SK-N-MC (cell line): ENCODE data around the gene KIAA1755.
"Not testable (repeated sequence)": the region's sequence is repeated elsewhere in the genome, so short reads cannot be mapped to it uniquely, and the experiment has no call there.

ENCODE experiments used
- DNase-seq: peaks from one replicate; pipeline ENCODE4 v3.0.0-alpha.2; 2011; ENCODE audit warnings: low read depth, low spot score
- H3K27ac ChIP-seq: fragments of 200-600 bp; sonication (generic); 2 replicates; pipeline ENCODE4 v1.5.1; 2016; ENCODE audit warnings: mixed run types
- H3K36me3 ChIP-seq: fragments of 200-600 bp; sonication (generic); 2 replicates; pipeline ENCODE4 v1.6.1; 2017; ENCODE audit warnings: antibody characterized with exemption, low read length, mixed read lengths; ENCODE audit not compliant: insufficient read depth
- H3K4me3 ChIP-seq: fragments of 200-600 bp; sonication (generic); 2 replicates; pipeline ENCODE4 v1.5.1; 2016
- H3K9ac ChIP-seq: fragments of 200-600 bp; sonication (generic); 2 replicates; pipeline ENCODE4 v1.8.0; 2017; ENCODE audit warnings: mixed run types, mixed read lengths; ENCODE audit not compliant: insufficient read length
- H3K9me3 ChIP-seq: fragments of 200-600 bp; sonication (generic); 2 replicates; pipeline ENCODE4 v1.6.1; 2017; ENCODE audit warnings: low read depth, mild to moderate bottlenecking, antibody characterized with exemption, low read length, moderate library complexity, mixed read lengths
- EZH2 ChIP-seq: fragments of 200-600 bp; sonication (generic); IDR thresholded peaks from one replicate; pipeline ENCODE4 v1.6.1; 2017; ENCODE audit warnings: antibody characterized with exemption
- FOXP2 ChIP-seq: optimal IDR thresholded peaks from 2 replicates; pipeline ENCODE3; 2011; ENCODE audit warnings: mild to moderate bottlenecking, moderate library complexity; ENCODE audit not compliant: insufficient read depth; ENCODE audit errors: extremely low read length, control extremely low read depth
- POLR2AphosphoS5 ChIP-seq: IDR thresholded peaks from 2 replicates; pipeline ENCODE4 v1.6.1; 2012; ENCODE audit warnings: mild to moderate bottlenecking, low read depth, low read length, borderline replicate concordance

The KIAA1755 gene

GRCh38 chr20:38293491-38294065, 33.0 kb upstream of the KIAA1755 start:
- H3K36me3 ChIP-seq, result no peaks in the 10 kb centered on the region
- no peak for DNase-seq

GRCh38 chr20:38291966-38292365, 31.4 kb upstream of the KIAA1755 start:
- Histone ChIP-seq H3K4me3 (no peak overlapping the region), H3K9me3 (no peaks in the 10 kb centered on the region), H3K9ac (no peak overlapping the region), H3K36me3 (no peaks in the 10 kb centered on the region), H3K27ac (no peak overlapping the region)
- no peak for DNase-seq
- no peak for TF ChIP-seq EZH2
- TF ChIP-seq FOXP2, result no peak
- TF ChIP-seq POLR2AphosphoS5, result no peak

More at GRCh38 chr20:38293491-38294065, 33.0 kb upstream of the KIAA1755 start:
- no peak overlapping the region for H3K4me3 ChIP-seq
- no peak overlapping the region for H3K27ac ChIP-seq
- no peaks in the 10 kb centered on the region for H3K9me3 ChIP-seq
- TF ChIP-seq EZH2 (no peak), FOXP2 (no peak), POLR2AphosphoS5 (no peak)
- H3K9ac ChIP-seq, result no peak overlapping the region

DNA sequence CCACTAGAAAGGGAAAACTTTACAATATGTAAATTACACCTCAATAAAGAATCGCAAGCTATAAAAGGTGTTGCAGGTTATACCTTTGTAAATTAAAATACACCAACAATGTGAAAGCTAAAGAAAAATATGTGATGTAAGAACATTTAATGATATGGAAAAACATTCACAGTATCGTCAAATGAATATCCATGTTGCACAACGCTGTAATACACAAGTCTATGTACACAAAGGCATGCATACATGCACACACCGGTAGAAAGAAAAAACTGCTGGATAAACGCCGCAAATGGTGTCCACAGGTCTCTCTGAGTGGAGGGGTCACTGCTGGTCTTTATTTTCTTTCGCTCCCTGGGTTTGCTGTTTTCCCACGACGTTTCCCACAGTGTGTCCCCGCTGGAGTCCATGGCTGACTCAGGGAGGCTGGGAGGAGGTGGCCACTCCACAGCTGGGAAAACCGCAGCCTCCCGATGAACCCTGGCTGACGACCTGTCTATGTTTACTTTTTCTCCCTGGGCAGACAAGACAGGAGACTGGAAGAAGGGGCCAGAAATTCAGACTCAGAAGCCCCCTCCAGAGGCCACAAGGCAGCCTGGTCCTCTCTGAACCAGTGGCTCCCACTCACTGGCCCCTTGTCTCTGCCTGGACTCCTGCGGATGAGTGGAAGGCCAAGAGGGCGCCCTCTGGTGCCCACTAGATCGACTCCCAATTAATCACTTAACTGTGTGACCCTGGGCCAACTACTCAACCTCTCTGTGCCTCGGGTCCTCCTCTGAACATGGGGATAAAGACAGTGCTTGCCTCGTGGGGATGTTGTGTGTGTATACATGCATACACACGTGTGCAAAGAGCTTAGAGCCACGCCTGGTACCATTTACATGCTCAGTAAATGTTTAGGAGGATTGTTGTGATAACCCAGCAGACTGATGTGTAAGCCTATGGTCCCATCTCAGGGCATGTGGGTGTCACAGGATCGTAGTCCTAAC, 30.6 kb upstream of the KIAA1755 start:
- Histone ChIP-seq H3K27ac (no peak overlapping the region), H3K9me3 (no peaks in the 10 kb centered on the region), H3K36me3 (no peaks in the 10 kb centered on the region), H3K9ac (no peak overlapping the region), H3K4me3 (no peak overlapping the region)
- DNase-seq, result no peak
- no peak for TF ChIP-seq FOXP2
- TF ChIP-seq EZH2, result no peak
- TF ChIP-seq POLR2AphosphoS5, result no peak

GRCh38 chr20:38286586-38287531, 26.3 kb upstream of the KIAA1755 start:
- Histone ChIP-seq H3K9me3 (no peaks in the 10 kb centered on the region), H3K4me3 (no peak overlapping the region), H3K27ac (no peak overlapping the region), H3K36me3 (no peaks in the 10 kb centered on the region), H3K9ac (no peak overlapping the region)
- no peak for DNase-seq
- TF ChIP-seq EZH2, result no peak
- no peak for TF ChIP-seq POLR2AphosphoS5
- TF ChIP-seq FOXP2, result no peak

DNA sequence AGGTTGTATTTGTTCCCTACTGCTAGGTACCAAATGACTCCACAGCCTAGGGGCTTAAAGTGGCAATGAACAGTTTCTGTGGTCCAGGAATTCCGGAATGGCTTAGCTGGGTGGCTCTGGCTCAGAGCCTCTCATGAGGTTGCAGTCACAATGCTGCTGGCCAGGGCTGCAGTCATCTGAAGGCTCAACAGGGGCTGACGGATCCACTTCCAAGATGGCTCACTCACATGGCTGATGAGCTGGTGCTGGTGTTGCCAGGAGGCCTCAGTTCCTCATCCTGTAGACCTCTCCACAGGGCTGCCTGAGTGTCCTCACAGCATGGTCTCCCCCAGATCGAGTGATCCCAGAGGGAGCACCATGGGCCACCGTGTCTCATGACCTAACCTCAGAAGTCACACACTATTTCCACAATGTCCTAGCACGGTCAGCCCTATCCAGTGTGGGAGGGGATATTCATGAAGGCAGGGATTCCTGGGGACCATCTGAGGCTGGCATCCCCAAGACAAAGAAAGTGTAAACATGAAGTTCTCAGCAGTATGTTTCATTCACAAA, 24.4 kb upstream of the KIAA1755 start:
- no peaks in the 10 kb centered on the region for H3K36me3 ChIP-seq
- TF ChIP-seq POLR2AphosphoS5 (no peak), EZH2 (no peak), FOXP2 (no peak)
- no peak overlapping the region for H3K27ac ChIP-seq
- H3K9ac ChIP-seq, result no peak overlapping the region
- H3K4me3 ChIP-seq, result no peak overlapping the region
- no peaks in the 10 kb centered on the region for H3K9me3 ChIP-seq
- no peak for DNase-seq

GRCh38 chr20:38284066-38284650, 23.6 kb upstream of the KIAA1755 start:
- H3K4me3 ChIP-seq, H3K9ac ChIP-seq, H3K36me3 ChIP-seq, DNase-seq, H3K9me3 ChIP-seq, H3K27ac ChIP-seq: not testable (repeated sequence)

- Histone ChIP-seq H3K36me3 (no peaks in the 10 kb centered on the region), H3K9me3 (no peaks in the 10 kb centered on the region), H3K27ac (no peak overlapping the region), H3K4me3 (no peak overlapping the region), H3K9ac (no peak overlapping the region)
- TF ChIP-seq POLR2AphosphoS5 (no peak), FOXP2 (no peak), EZH2 (no peak)
- DNase-seq, result no peak
Observed at GRCh38 chr20:38283236-38283635, 22.7 kb upstream of the KIAA1755 start.

- not testable (repeated sequence) for H3K4me3 ChIP-seq, H3K9ac ChIP-seq, H3K27ac ChIP-seq, H3K36me3 ChIP-seq, H3K9me3 ChIP-seq, DNase-seq
Observed at GRCh38 chr20:38281176-38281915, 20.8 kb upstream of the KIAA1755 start.
